GM23248 (cell line): ENCODE results near the gene VKORC1. TPM values are rescaled to one million over a fixed set of nuclear protein-coding genes. Genes with fewer than 3 reads are reported as not detected.

ENCODE experiments used
- DNase-seq: peaks from one replicate; pipeline ENCODE4 v3.0.0-alpha.2; 2015
- H2AFZ ChIP-seq: fragments of 200-600 bp; sonication (generic); 2 replicates; pipeline ENCODE4 v1.6.1; 2016; ENCODE audit warnings: antibody characterized with exemption
- H3F3A ChIP-seq: fragments of 200-600 bp; sonication (generic); 2 replicates; pipeline ENCODE4 v1.6.1; 2016; ENCODE audit warnings: mild to moderate bottlenecking, antibody characterized with exemption, mixed run types; ENCODE audit not compliant: insufficient read depth
- H3K27ac ChIP-seq: fragments of 200-600 bp; sonication (generic); 2 replicates; pipeline ENCODE4 v1.5.1; 2016; ENCODE audit warnings: mild to moderate bottlenecking
- H3K27me3 ChIP-seq: fragments of 200-600 bp; sonication (generic); replicated peaks from 2 replicates; pipeline ENCODE4 v1.6.1; 2016; ENCODE audit warnings: mild to moderate bottlenecking; ENCODE audit not compliant: insufficient read depth
- H3K36me3 ChIP-seq: fragments of 200-600 bp; sonication (generic); 2 replicates; pipeline ENCODE4 v1.6.1; 2016; ENCODE audit warnings: low read depth, mild to moderate bottlenecking
- H3K4me1 ChIP-seq: fragments of 200-600 bp; sonication (generic); 2 replicates; pipeline ENCODE4 v1.6.1; 2016; ENCODE audit warnings: mild to moderate bottlenecking; ENCODE audit not compliant: insufficient read depth
- H3K4me2 ChIP-seq: fragments of 200-600 bp; sonication (generic); one replicate; pipeline ENCODE4 v1.6.1; 2016; ENCODE audit warnings: mild to moderate bottlenecking; ENCODE audit not compliant: unreplicated experiment
- H3K4me3 ChIP-seq: fragments of 200-600 bp; sonication (generic); 2 replicates; pipeline ENCODE4 v1.5.1; 2016; ENCODE audit warnings: mild to moderate bottlenecking
- H3K79me2 ChIP-seq: fragments of 200-600 bp; sonication (generic); 2 replicates; pipeline ENCODE4 v1.6.1; 2016; ENCODE audit warnings: mild to moderate bottlenecking; ENCODE audit not compliant: insufficient read depth
- H3K9ac ChIP-seq: fragments of 200-600 bp; sonication (generic); 2 replicates; pipeline ENCODE4 v1.6.1; 2016; ENCODE audit warnings: mild to moderate bottlenecking
- H3K9me2 ChIP-seq: fragments of 200-600 bp; sonication (generic); 2 replicates; pipeline ENCODE4 v1.6.1; 2016; ENCODE audit warnings: mixed run types, mild to moderate bottlenecking, moderate library complexity; ENCODE audit not compliant: insufficient read depth
- H3K9me3 ChIP-seq: fragments of 200-600 bp; sonication (generic); one replicate; pipeline ENCODE4 v1.6.1; 2017; ENCODE audit warnings: low read depth
- H4K20me1 ChIP-seq: fragments of 200-600 bp; sonication (generic); 2 replicates; pipeline ENCODE4 v1.6.0; 2016; ENCODE audit not compliant: insufficient read depth
- EZH2 ChIP-seq: fragments of 200-600 bp; sonication (generic); IDR thresholded peaks from 2 replicates; pipeline ENCODE4 v1.6.1; 2018; ENCODE audit warnings: antibody characterized with exemption, mild to moderate bottlenecking; ENCODE audit not compliant: insufficient read depth, poor library complexity, severe bottlenecking
- EZH2phosphoT487 ChIP-seq: fragments of 200-600 bp; sonication (generic); IDR thresholded peaks from 2 replicates; pipeline ENCODE4 v1.6.1; 2018; ENCODE audit warnings: antibody characterized with exemption, moderate library complexity, mild to moderate bottlenecking, low read depth; ENCODE audit not compliant: insufficient read depth
- WGBS, 2 experiments: methylation state at CpG; one replicate each; pipeline ENCODE4 v1.1.6; 2015 to 2017; ENCODE audit warnings: low lambda C conversion rate in 2 of 2, low coverage in 1 of 2; ENCODE audit errors: missing lambda C conversion rate in 2 of 2; 5-methylcytosine and 5-hydroxymethylcytosine counted together
- in situ Hi-C: fragments of 300-500 bp; cut with MboI; formaldehyde crosslinking; loops from 2 replicates; pipeline ENCODE4 v1.15.0; 2020
- polyA plus RNA-seq: library from polyadenylated mRNA; unstranded; fragments of >200 nt; fragmentation: Nextera tagmentation; extraction: Ambion mirVana; gene quantifications from 2 replicates; pipeline ENCODE4 v1.2.1, GENCODE V29; 2016
- total RNA-seq: library from RNA; depleted of rRNA; stranded (reverse); fragments of >200 nt; shearing (Covaris generic); gene quantifications from 2 replicates; pipeline ENCODE4 v1.2.3, GENCODE V29; 2014

The VKORC1 gene
- total and polyA plus RNA-seq, 2 experiments from 2014 or later, result 480 to 535 TPM

DNA sequence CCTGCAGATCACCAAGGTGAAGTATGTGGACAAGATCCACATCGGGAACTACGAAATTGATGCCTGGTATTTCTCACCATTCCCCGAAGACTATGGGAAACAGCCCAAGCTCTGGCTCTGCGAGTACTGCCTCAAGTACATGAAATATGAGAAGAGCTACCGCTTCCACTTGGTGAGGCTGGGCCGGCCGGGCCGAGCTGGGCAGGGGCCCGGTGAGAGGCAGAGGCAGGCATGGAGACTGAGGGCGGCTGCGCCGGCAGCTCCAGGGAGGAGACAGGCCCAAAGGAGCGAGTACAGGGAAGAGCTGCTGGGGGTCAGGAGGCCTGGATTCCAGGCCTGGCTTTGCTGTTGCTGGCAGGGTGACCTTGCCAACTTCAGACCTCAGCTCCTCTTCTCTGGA is 32.6 kb upstream of the VKORC1 start:
- in situ Hi-C loops, result no loop called here
- Histone ChIP-seq H3K9me2 (no peaks in the 10 kb centered on the region), H3K9me3 (no peaks in the 10 kb centered on the region), H3K9ac (no peak overlapping the region), H3K4me1 (no peaks in the 10 kb centered on the region), H3F3A (no peaks in the 10 kb centered on the region), H3K27ac (no peak overlapping the region), H3K36me3 (peaks cover 10% of the 10 kb centered on the region), H3K79me2 (no peaks in the 10 kb centered on the region), H3K4me3 (no peak overlapping the region), H3K27me3 (no peaks in the 10 kb centered on the region), H3K4me2 (no peak overlapping the region), H4K20me1 (no peaks in the 10 kb centered on the region), H2AFZ (no peak overlapping the region)
- DNase-seq, result no peak
- WGBS, 2 experiments, result 95 to 96% methylated on average over 13 of the region's 13 CpGs
- no peak for TF ChIP-seq EZH2
- no peak for TF ChIP-seq EZH2phosphoT487

GRCh38 chr16:31125844-31126243 is 31.2 kb upstream of the VKORC1 start:
- H3K27ac ChIP-seq, result no peak overlapping the region
- no peak overlapping the region for H2AFZ ChIP-seq
- no peaks in the 10 kb centered on the region for H3F3A ChIP-seq
- H3K79me2 ChIP-seq, result 0 out of 2 replicates have a peak, but pooled peaks cover under 1% of the 10 kb centered on the region
- no peak overlapping the region for H3K9ac ChIP-seq
- H3K9me2 ChIP-seq, result no peaks in the 10 kb centered on the region
- no peaks in the 10 kb centered on the region for H3K4me1 ChIP-seq
- H4K20me1 ChIP-seq, result no peaks in the 10 kb centered on the region
- no peaks in the 10 kb centered on the region for H3K27me3 ChIP-seq
- H3K36me3 ChIP-seq, result peaks cover 20% of the 10 kb centered on the region
- in situ Hi-C loops, result no loop called here
- WGBS, 2 experiments, result 98 to 100% methylated on average over 3 of the region's 3 CpGs
- no peak overlapping the region for H3K4me3 ChIP-seq
- no peak for DNase-seq
- TF ChIP-seq EZH2phosphoT487, result no peak
- no peak for TF ChIP-seq EZH2
- H3K4me2 ChIP-seq, result no peak overlapping the region
- H3K9me3 ChIP-seq, result no peaks in the 10 kb centered on the region

GRCh38 chr16:31120129-31120528 is 25.5 kb upstream of the VKORC1 start:
- Histone ChIP-seq H2AFZ (no peak overlapping the region), H3K9ac (no peak overlapping the region), H3K36me3 (peaks cover 30% of the 10 kb centered on the region), H4K20me1 (no peaks in the 10 kb centered on the region), H3K9me3 (no peaks in the 10 kb centered on the region), H3K4me3 (no peak overlapping the region), H3F3A (peaks cover 24% of the 10 kb centered on the region), H3K9me2 (no peaks in the 10 kb centered on the region), H3K27me3 (no peaks in the 10 kb centered on the region), H3K79me2 (peaks cover 21% of the 10 kb centered on the region), H3K4me1 (peaks cover 13% of the 10 kb centered on the region), H3K27ac (0 out of 2 replicates have a peak overlapping the region, but pooled peaks have one; percentile 99), H3K4me2 (no peak overlapping the region)
- no peak for TF ChIP-seq EZH2
- TF ChIP-seq EZH2phosphoT487, result no peak
- WGBS, 2 experiments, result 85 to 92% methylated on average over 15 to 16 of the region's 16 CpGs
- in situ Hi-C loops, result no loop called here
- DNase-seq, result no peak

GRCh38 chr16:31118223-31119155 is 23.9 kb upstream of the VKORC1 start:
- in situ Hi-C loops, result no loop called here
- Histone ChIP-seq H4K20me1 (no peaks in the 10 kb centered on the region), H3K36me3 (peaks cover 22% of the 10 kb centered on the region), H3K79me2 (peaks cover 21% of the 10 kb centered on the region), H3K4me2 (peak overlapping the region; percentile 93), H3K9me2 (no peaks in the 10 kb centered on the region), H2AFZ (peak overlapping the region; percentile 39), H3K4me1 (peaks cover 13% of the 10 kb centered on the region), H3K4me3 (peak overlapping the region; percentile 77), H3K9ac (peak overlapping the region; percentile 94), H3F3A (peaks cover 29% of the 10 kb centered on the region), H3K9me3 (no peaks in the 10 kb centered on the region), H3K27me3 (no peaks in the 10 kb centered on the region), H3K27ac (peak overlapping the region; percentile 99)
- DNase-seq, result peak; percentile 94
- TF ChIP-seq EZH2phosphoT487 (no peak), EZH2 (no peak)
- WGBS, 2 experiments, result 43 to 44% methylated on average over 9 of the region's 9 CpGs
